ENCODE measurements around the gene POLD1. TPM values are rescaled to one million over a fixed set of nuclear protein-coding genes. Genes with fewer than 3 reads are reported as not detected.
"Not testable (repeated sequence)": the region's sequence is repeated elsewhere in the genome, so short reads cannot be mapped to it uniquely, and the experiment has no call there.

POLD1 gene
- total and polyA plus RNA-seq, 2 donors (not counting 3 experiments of a cell fraction or from before 2014, with no cell fraction given) = 40.9 to 63.9 TPM

- CTCF ChIA-PET = no interaction called here
Observed at GRCh38 chr19:50387868-50388245, 3.7 kb downstream of the POLD1 start.

DNA sequence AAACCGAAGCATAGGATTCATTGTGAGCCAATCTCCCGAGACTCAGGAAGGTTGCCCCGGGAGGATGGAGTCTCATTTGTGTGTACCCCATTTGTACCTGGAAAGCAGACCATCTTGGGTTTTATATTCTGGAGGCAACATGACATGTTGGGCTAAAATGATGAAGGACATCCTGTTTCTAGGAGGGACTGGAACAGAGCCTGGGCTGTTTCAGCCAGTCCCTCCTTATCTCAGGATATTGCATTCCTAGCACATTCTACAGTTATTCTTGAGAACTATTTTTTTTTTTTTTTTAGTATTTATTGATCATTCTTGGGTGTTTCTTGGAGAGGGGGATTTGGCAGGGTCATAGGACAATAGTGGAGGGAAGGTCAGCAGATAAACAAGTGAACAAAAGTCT is 6.1 kb downstream of the POLD1 start:
- H3K9ac ChIP-seq (replicated peaks; ENCODE audit: extremely low read depth, insufficient read depth, low read length); H3K9me3 ChIP-seq (replicated peaks; ENCODE audit: control insufficient read depth, insufficient read depth, low read length); DNase-seq (ENCODE audit: low read depth, low spot score); H3K36me3 ChIP-seq (ENCODE audit: control insufficient read depth in 2 of 2, extremely low read depth in 1 of 2, insufficient read depth in 2 of 2, low read length in 2 of 2); H3K9me1 ChIP-seq (replicated peaks; ENCODE audit: control insufficient read depth, extremely low read depth, insufficient read depth, low read length); H3K27ac ChIP-seq (ENCODE audit: insufficient read depth, low read depth, low read length); BruUV-seq (replicated peaks); FAIRE-seq; H3K4me3 ChIP-seq (replicated peaks in 1 of 3; ENCODE audit: insufficient read depth in 1 of 3, low read depth in 1 of 3, low read length in 3 of 3); H3K27me3 ChIP-seq (ENCODE audit: control insufficient read depth in 2 of 2, insufficient read depth in 2 of 2, low read length in 2 of 2); dilution Hi-C loops (cut with MboI; ENCODE audit: extremely low pct_ligation_motif_present, low sequenced_read_pairs); H3K4me1 ChIP-seq (ENCODE audit: control insufficient read depth, extremely low read depth, insufficient read depth, low read length); intact Hi-C loops (cut with micrococcal nuclease); H2AFZ ChIP-seq (ENCODE audit: low read depth, low read length); H4K20me1 ChIP-seq (replicated peaks; ENCODE audit: control insufficient read depth, extremely low read depth, insufficient read depth, low read length); H3K4me2 ChIP-seq (ENCODE audit: insufficient read depth, low read length): not testable (repeated sequence)
- H3K79me2 ChIP-seq (ENCODE audit: control insufficient read depth, insufficient read depth, low read length) = peaks cover 31% of the 10 kb centered on the region
- CTCF ChIA-PET = interaction anchor here (1.1 to 1.6 kb wide), 2 partner anchors 14 to 22 kb away, joined by 3 read pairs; no protein-coding TSS in a partner anchor
- POLR2A ChIA-PET = interaction anchor here (0.7 kb wide), 1 partner anchor 121 kb away, joined by 3 read pairs; the partner anchor contains the start of gene JOSD2

More at GRCh38 chr19:50387868-50388245, 3.7 kb downstream of the POLD1 start:
- Histone ChIP-seq H3K27ac (ENCODE audit: insufficient read depth, low read depth, low read length) (no peak overlapping the region), H3K4me2 (ENCODE audit: insufficient read depth, low read length) (no peak overlapping the region), H4K20me1 (replicated peaks; ENCODE audit: control insufficient read depth, extremely low read depth, insufficient read depth, low read length) (no peaks in the 10 kb centered on the region), H3K9me1 (replicated peaks; ENCODE audit: control insufficient read depth, extremely low read depth, insufficient read depth, low read length) (no peaks in the 10 kb centered on the region), H3K9me3 (replicated peaks; ENCODE audit: control insufficient read depth, insufficient read depth, low read length) (no peaks in the 10 kb centered on the region), H3K4me3 (replicated peaks in 1 of 3; ENCODE audit: insufficient read depth in 1 of 3, low read depth in 1 of 3, low read length in 3 of 3) (no peak overlapping the region), H3K36me3 (ENCODE audit: control insufficient read depth in 2 of 2, extremely low read depth in 1 of 2, insufficient read depth in 2 of 2, low read length in 2 of 2) (no peaks in the 10 kb centered on the region), H3K9ac (replicated peaks; ENCODE audit: extremely low read depth, insufficient read depth, low read length) (no peak overlapping the region), H3K79me2 (ENCODE audit: control insufficient read depth, insufficient read depth, low read length) (peaks cover 33% of the 10 kb centered on the region), H3K27me3 (ENCODE audit: control insufficient read depth in 2 of 2, insufficient read depth in 2 of 2, low read length in 2 of 2) (no peaks in the 10 kb centered on the region), H3K4me1 (ENCODE audit: control insufficient read depth, extremely low read depth, insufficient read depth, low read length) (peaks cover 16% of the 10 kb centered on the region), H2AFZ (ENCODE audit: low read depth, low read length) (no peak overlapping the region)
- TF ChIP-seq MYC (IDR thresholded peaks at IDR 0.05; ENCODE audit: low read depth, low read length) (no peak), CTCF (IDR thresholded peaks at IDR 0.05; ENCODE audit: extremely low read depth in 1 of 2, insufficient read depth in 1 of 2, low read depth in 1 of 2, low read length in 2 of 2) (no peak), MAX (IDR thresholded peaks at IDR 0.05; ENCODE audit: insufficient read depth, insufficient read length) (no peak), GATA2 (IDR thresholded peaks at IDR 0.05; ENCODE audit: insufficient read depth, insufficient read length, low read depth, low read length) (no peak), POLR2A (IDR thresholded peaks at IDR 0.05; ENCODE audit: low read depth, low read length) (no peak), FOS (IDR thresholded peaks at IDR 0.05; ENCODE audit: borderline replicate concordance, insufficient read depth, low read length) (no peak), POLR2AphosphoS5 (IDR thresholded peaks at IDR 0.05; ENCODE audit: insufficient read depth, low read depth, low read length) (no peak)
- POLR2A ChIA-PET = interaction anchor here (0.6 kb wide), 1 partner anchor 496 kb away, joined by 6 read pairs; no protein-coding TSS in a partner anchor
- intact Hi-C loops (cut with micrococcal nuclease) = no loop called here
- DNase-seq (ENCODE audit: low read depth, low spot score) (no peak), FAIRE-seq (no peak)
- BruUV-seq (replicated peaks) = no TSS peak
- dilution Hi-C loops (cut with MboI; ENCODE audit: extremely low pct_ligation_motif_present, low sequenced_read_pairs) = no loop called here

GRCh38 chr19:50390952-50391351 is 6.8 kb downstream of the POLD1 start:
- BruUV-seq (replicated peaks); intact Hi-C loops (cut with micrococcal nuclease); H3K27me3 ChIP-seq (ENCODE audit: control insufficient read depth in 2 of 2, insufficient read depth in 2 of 2, low read length in 2 of 2); DNase-seq (ENCODE audit: low read depth, low spot score); FAIRE-seq; H3K9me3 ChIP-seq (replicated peaks; ENCODE audit: control insufficient read depth, insufficient read depth, low read length); H4K20me1 ChIP-seq (replicated peaks; ENCODE audit: control insufficient read depth, extremely low read depth, insufficient read depth, low read length); CTCF ChIA-PET; H3K4me3 ChIP-seq (replicated peaks in 1 of 3; ENCODE audit: insufficient read depth in 1 of 3, low read depth in 1 of 3, low read length in 3 of 3); H3K9me1 ChIP-seq (replicated peaks; ENCODE audit: control insufficient read depth, extremely low read depth, insufficient read depth, low read length); H3K4me2 ChIP-seq (ENCODE audit: insufficient read depth, low read length); POLR2A ChIA-PET; dilution Hi-C loops (cut with MboI; ENCODE audit: extremely low pct_ligation_motif_present, low sequenced_read_pairs); H3K36me3 ChIP-seq (ENCODE audit: control insufficient read depth in 2 of 2, extremely low read depth in 1 of 2, insufficient read depth in 2 of 2, low read length in 2 of 2); H3K27ac ChIP-seq (ENCODE audit: insufficient read depth, low read depth, low read length); H3K9ac ChIP-seq (replicated peaks; ENCODE audit: extremely low read depth, insufficient read depth, low read length); H2AFZ ChIP-seq (ENCODE audit: low read depth, low read length); H3K4me1 ChIP-seq (ENCODE audit: control insufficient read depth, extremely low read depth, insufficient read depth, low read length): not testable (repeated sequence)
- H3K79me2 ChIP-seq (ENCODE audit: control insufficient read depth, insufficient read depth, low read length) = peaks cover 27% of the 10 kb centered on the region
